OCI-LY7 (cell line): ENCODE results near the gene SGIP1. TPM values are rescaled to one million over a fixed set of nuclear protein-coding genes. Genes with fewer than 3 reads are reported as not detected.

Source experiments
- BruUV-seq: library from RNA; stranded (reverse); fragments of 400-500 nt; replicated peaks from 2 replicates; lab custom pipeline; 2021; lab: Mats Ljungman, UMichigan
- CTCF ChIA-PET: fragments of 300-600 bp; sonication (Branson Sonifier 250); formaldehyde crosslinking; loops from one replicate; lab custom pipeline; 2022; ENCODE audit warnings: antibody characterized with exemption; ENCODE audit not compliant: unreplicated experiment; lab: Charles Lee
- POLR2A ChIA-PET: fragments of 300-600 bp; sonication (Branson Sonifier 250); formaldehyde crosslinking; loops from one replicate; lab custom pipeline; 2022; ENCODE audit warnings: antibody characterized with exemption; lab: Charles Lee
- DNase-seq: peaks from one replicate; pipeline ENCODE4 v3.0.0-alpha.2; 2015; ENCODE audit warnings: low spot score
- H2AFZ ChIP-seq: fragments of 200-600 bp; sonication (generic), shearing (Covaris generic); 2 replicates; pipeline ENCODE4 v1.6.1; 2014; ENCODE audit warnings: mild to moderate bottlenecking, antibody characterized with exemption, low read length, moderate library complexity
- H3K27ac ChIP-seq: fragments of 200-600 bp; sonication (generic); 2 replicates; pipeline ENCODE4 v1.5.1; 2014; ENCODE audit warnings: mixed run types, low read depth, mild to moderate bottlenecking, moderate library complexity, low read length, inconsistent platforms; ENCODE audit not compliant: poor library complexity, severe bottlenecking
- H3K36me3 ChIP-seq: fragments of 200-600 bp; sonication (generic); 2 replicates; pipeline ENCODE4 v1.6.1; 2014; ENCODE audit warnings: mild to moderate bottlenecking, antibody characterized with exemption, low read length, moderate library complexity, mixed read lengths; ENCODE audit not compliant: insufficient read depth
- H3K4me1 ChIP-seq: fragments of 200-600 bp; sonication (generic); 2 replicates; pipeline ENCODE4 v1.5.1; 2014; ENCODE audit warnings: mild to moderate bottlenecking, low read length; ENCODE audit not compliant: insufficient read depth, poor library complexity, severe bottlenecking
- H3K4me2 ChIP-seq: fragments of 200-600 bp; sonication (generic); 2 replicates; pipeline ENCODE4 v1.6.1; 2014; ENCODE audit warnings: mild to moderate bottlenecking, low read length
- H3K4me3 ChIP-seq: fragments of 200-600 bp; sonication (generic); 2 replicates; pipeline ENCODE4 v1.5.1; 2014; ENCODE audit warnings: mild to moderate bottlenecking, low read depth, low read length; ENCODE audit not compliant: poor library complexity, severe bottlenecking
- H3K79me2 ChIP-seq: fragments of 200-600 bp; sonication (generic); 2 replicates; pipeline ENCODE4 v1.6.1; 2016; ENCODE audit warnings: low read depth, mild to moderate bottlenecking, low read length, moderate library complexity, mixed read lengths; ENCODE audit not compliant: insufficient read depth
- H3K9me2 ChIP-seq: fragments of 200-600 bp; sonication (generic); 2 replicates; pipeline ENCODE4 v1.6.1; 2016; ENCODE audit warnings: mild to moderate bottlenecking, low read length, mixed read lengths; ENCODE audit not compliant: insufficient read depth
- H3K9me3 ChIP-seq: fragments of 200-600 bp; sonication (generic); 2 replicates; pipeline ENCODE4 v1.6.1; 2014; ENCODE audit warnings: mild to moderate bottlenecking, mixed run types, low read length, mixed read lengths
- H4K20me1 ChIP-seq: fragments of 200-600 bp; sonication (generic); 2 replicates; pipeline ENCODE4 v1.6.1; 2014; ENCODE audit warnings: mild to moderate bottlenecking, antibody characterized with exemption, low read length, moderate library complexity, mixed read lengths; ENCODE audit not compliant: insufficient read depth
- CTCF ChIP-seq: fragments of 200-600 bp; sonication (generic); conservative IDR thresholded peaks from 2 replicates; pipeline ENCODE4 v1.5.1; 2014; ENCODE audit warnings: mild to moderate bottlenecking, antibody characterized with exemption, low read length, moderate library complexity, mixed read lengths
- EZH2phosphoT487 ChIP-seq: fragments of 200-600 bp; sonication (generic); IDR thresholded peaks from 2 replicates; pipeline ENCODE4 v1.6.1; 2018; ENCODE audit warnings: low read depth, borderline replicate concordance, mild to moderate bottlenecking, mixed run types, antibody characterized with exemption, low read length, moderate library complexity, mixed read lengths
- intact Hi-C: fragments of 100-400 bp; cut with micrococcal nuclease; formaldehyde crosslinking; loops from one replicate; pipeline ENCODE4 v1.10.0; 2022; ENCODE audit not compliant: unreplicated experiment
- total RNA-seq, 2 experiments: library from RNA; depleted of rRNA in 1 of 2; stranded (reverse); fragments of >200 nt in 1 of 2; shearing (Covaris generic) in 1 of 2; gene quantifications; 2 replicates each; pipeline ENCODE4 v1.2.3, GENCODE V29; 2014 to 2022

SGIP1 gene
- total RNA-seq, 2 experiments from 2014 or later, result not detected

GRCh38 chr1:66693856-66694255 is 159.9 kb downstream of the SGIP1 start:
- no peak overlapping the region for H3K4me3 ChIP-seq
- no peak overlapping the region for H2AFZ ChIP-seq
- no peaks in the 10 kb centered on the region for H3K79me2 ChIP-seq
- TF ChIP-seq CTCF, result no peak
- TF ChIP-seq EZH2phosphoT487, result no peak
- no peaks in the 10 kb centered on the region for H3K9me3 ChIP-seq
- DNase-seq, result no peak
- no peaks in the 10 kb centered on the region for H3K9me2 ChIP-seq
- H3K27ac ChIP-seq, result no peak overlapping the region
- H3K36me3 ChIP-seq, result no peaks in the 10 kb centered on the region
- no peaks in the 10 kb centered on the region for H4K20me1 ChIP-seq
- H3K4me2 ChIP-seq, result no peak overlapping the region
- POLR2A ChIA-PET, result interaction anchor here (0.7 to 1.7 kb wide), 5 partner anchors 13 to 158 kb away, joined by 3 to 5 read pairs (median 4); no protein-coding TSS in a partner anchor
- CTCF ChIA-PET, result no interaction called here
- intact Hi-C loops, result no loop called here
- no TSS peak for BruUV-seq
- H3K4me1 ChIP-seq, result no peaks in the 10 kb centered on the region

GRCh38 chr1:66695116-66695515 is 161.2 kb downstream of the SGIP1 start:
- no peaks in the 10 kb centered on the region for H4K20me1 ChIP-seq
- no peaks in the 10 kb centered on the region for H3K4me1 ChIP-seq
- no peaks in the 10 kb centered on the region for H3K9me3 ChIP-seq
- H3K27ac ChIP-seq, result no peak overlapping the region
- no peak overlapping the region for H2AFZ ChIP-seq
- intact Hi-C loops, result no loop called here
- no peak overlapping the region for H3K4me3 ChIP-seq
- no TSS peak for BruUV-seq
- CTCF ChIA-PET, result no interaction called here
- no peaks in the 10 kb centered on the region for H3K9me2 ChIP-seq
- no peak for TF ChIP-seq EZH2phosphoT487
- no peak for TF ChIP-seq CTCF
- no peak overlapping the region for H3K4me2 ChIP-seq
- no peak for DNase-seq
- H3K79me2 ChIP-seq, result no peaks in the 10 kb centered on the region
- POLR2A ChIA-PET, result interaction anchor here (0.6 kb wide), 1 partner anchor 108 kb away, joined by 3 read pairs; no protein-coding TSS in a partner anchor
- no peaks in the 10 kb centered on the region for H3K36me3 ChIP-seq

GRCh38 chr1:66696771-66697170 is 162.8 kb downstream of the SGIP1 start:
- H3K4me2 ChIP-seq, result no peak overlapping the region

More at GRCh38 chr1:66696771-66697170, 162.8 kb downstream of the SGIP1 start:
- BruUV-seq, result no TSS peak
- no peak overlapping the region for H2AFZ ChIP-seq
- no peak overlapping the region for H3K4me3 ChIP-seq
- H3K9me2 ChIP-seq, result no peaks in the 10 kb centered on the region
- H3K36me3 ChIP-seq, result no peaks in the 10 kb centered on the region
- H3K79me2 ChIP-seq, result no peaks in the 10 kb centered on the region
- no peaks in the 10 kb centered on the region for H3K4me1 ChIP-seq
- no peaks in the 10 kb centered on the region for H3K9me3 ChIP-seq
- H3K27ac ChIP-seq, result no peak overlapping the region
- no peak for DNase-seq
- POLR2A ChIA-PET, result no interaction called here
- no peaks in the 10 kb centered on the region for H4K20me1 ChIP-seq
- CTCF ChIA-PET, result no interaction called here
- TF ChIP-seq CTCF (no peak), EZH2phosphoT487 (no peak)
- intact Hi-C loops, result no loop called here
